Measurements from ENCODE around the gene LYPD6B.

Gene LYPD6B

DNA sequence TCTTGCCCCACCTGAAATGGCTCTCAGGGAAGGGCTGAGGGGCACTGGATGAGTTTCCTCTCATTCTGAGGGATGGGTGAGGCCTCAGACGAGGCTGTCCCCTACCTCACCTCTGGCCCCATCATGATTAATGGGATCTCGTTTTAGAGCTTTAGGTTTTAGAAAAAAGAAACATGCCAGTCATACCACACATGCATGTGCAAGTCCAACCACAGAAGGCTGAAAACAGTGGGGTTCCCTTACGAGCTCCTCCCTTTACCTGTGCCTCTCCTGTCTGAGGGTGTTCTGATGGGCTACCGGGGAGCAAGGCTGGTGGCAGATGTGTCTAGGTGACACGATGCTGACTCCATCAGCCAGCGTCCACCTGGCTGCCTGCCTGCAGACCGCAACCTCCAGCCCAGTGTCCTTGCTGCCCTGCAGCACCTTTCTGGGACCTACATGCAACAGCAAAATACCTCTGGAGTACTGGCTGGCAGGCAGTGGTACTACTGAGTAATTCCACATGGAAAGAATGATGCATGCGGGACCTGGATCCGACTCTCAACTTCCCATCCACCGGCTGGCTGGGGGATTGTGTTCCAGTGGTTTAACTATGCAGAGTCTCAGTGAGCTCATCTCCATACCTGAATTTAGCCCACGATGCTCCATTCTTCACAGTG lies 9.1 kb upstream of the LYPD6B start:
- peak overlapping the region; percentile 1 for H3K18ac ChIP-seq (ENCODE audit: low read length)
- H3K4me1 ChIP-seq (ENCODE audit: control insufficient read depth in 2 of 2, insufficient read depth in 1 of 2, low read depth in 1 of 2, low read length in 2 of 2) = peaks cover 9 to 13% of the 10 kb centered on the region in 2 donors
- H4K8ac ChIP-seq (ENCODE audit: low read depth, low read length) = no peak overlapping the region
- no CpG with 5 or more reads among the region's 11 CpGs for WGBS, 2 donors (ENCODE audit: extremely low coverage in 2 of 2, insufficient read length in 2 of 2, insufficient replicate concordance in 1 of 2)
- H3K9me3 ChIP-seq (replicated peaks in 1 of 2; ENCODE audit: control insufficient read depth in 2 of 2, insufficient read depth in 1 of 2, low read depth in 1 of 2, low read length in 2 of 2) = no peaks in the 10 kb centered on the region
- H4K91ac ChIP-seq (ENCODE audit: low read depth, low read length, poor library complexity) = no peak overlapping the region
- no peak overlapping the region for H2BK120ac ChIP-seq (ENCODE audit: low read depth, low read length)
- H2BK12ac ChIP-seq (ENCODE audit: low read length) = no peak overlapping the region
- no peak overlapping the region for H3K4ac ChIP-seq (ENCODE audit: low read length)
- no peak overlapping the region for H3K4me2 ChIP-seq (ENCODE audit: insufficient read depth, low read length, poor library complexity, severe bottlenecking)
- H3K14ac ChIP-seq (ENCODE audit: low read length) = no peak overlapping the region
- no peak overlapping the region for H2BK5ac ChIP-seq (ENCODE audit: low read length)
- no peak overlapping the region for H2AK5ac ChIP-seq (ENCODE audit: low read depth, low read length)
- DNase-seq (ENCODE audit: low spot score) = no peak
- no peak overlapping the region for H2AFZ ChIP-seq (ENCODE audit: low read length)
- H3K79me1 ChIP-seq (ENCODE audit: low read depth, low read length) = no peaks in the 10 kb centered on the region
- no peak overlapping the region for H3K4me3 ChIP-seq (ENCODE audit: low read length in 2 of 2)
- H3K27ac ChIP-seq (replicated peaks; ENCODE audit: low read length) = no peak overlapping the region
- H3K23ac ChIP-seq (ENCODE audit: low read depth, low read length, poor library complexity) = no peak overlapping the region
- H2BK15ac ChIP-seq (ENCODE audit: low read length) = no peak overlapping the region
- no peaks in the 10 kb centered on the region for H3K27me3 ChIP-seq (ENCODE audit: control insufficient read depth in 3 of 3, insufficient read depth in 3 of 3, low read depth in 1 of 3, low read length in 3 of 3)
- H3K9ac ChIP-seq (ENCODE audit: low read depth, low read length, poor library complexity) = no peak overlapping the region
- H3K36me3 ChIP-seq (replicated peaks in 1 of 2; ENCODE audit: control insufficient read depth in 2 of 2, insufficient read depth in 2 of 2, low read length in 2 of 2) = peaks cover 0 to under 1% of the 10 kb centered on the region in 2 donors

DNA sequence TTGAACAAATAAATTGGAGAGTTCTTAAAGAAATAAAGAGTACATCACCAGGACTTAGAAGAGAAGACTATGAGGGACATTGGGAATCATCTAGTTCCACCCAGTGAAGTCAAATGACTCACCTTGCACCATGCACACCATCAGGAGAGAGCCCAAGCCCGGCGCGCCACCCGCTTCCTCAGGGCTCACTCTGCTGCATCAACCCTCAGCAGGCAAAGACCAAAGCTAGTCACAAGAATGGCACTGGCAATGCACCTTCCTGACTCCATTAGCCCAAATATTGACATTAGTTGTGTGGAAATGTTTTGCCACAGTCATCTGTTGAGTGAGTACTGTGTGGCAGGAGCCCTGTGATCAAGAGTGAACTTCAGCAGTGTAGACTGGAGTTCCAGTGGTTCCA lies 7.1 kb upstream of the LYPD6B start:
- no peak overlapping the region for H3K18ac ChIP-seq (ENCODE audit: low read length)
- no peaks in the 10 kb centered on the region for H3K36me3 ChIP-seq (replicated peaks in 1 of 2; ENCODE audit: control insufficient read depth in 2 of 2, insufficient read depth in 2 of 2, low read length in 2 of 2)
- H4K91ac ChIP-seq (ENCODE audit: low read depth, low read length, poor library complexity) = no peak overlapping the region
- H3K9ac ChIP-seq (ENCODE audit: low read depth, low read length, poor library complexity) = no peak overlapping the region
- H3K4me2 ChIP-seq (ENCODE audit: insufficient read depth, low read length, poor library complexity, severe bottlenecking) = no peak overlapping the region
- H3K27ac ChIP-seq (replicated peaks; ENCODE audit: low read length) = no peak overlapping the region
- H3K4ac ChIP-seq (ENCODE audit: low read length) = no peak overlapping the region
- H2BK12ac ChIP-seq (ENCODE audit: low read length) = no peak overlapping the region
- no peak overlapping the region for H2BK15ac ChIP-seq (ENCODE audit: low read length)
- WGBS, 2 donors (ENCODE audit: extremely low coverage in 2 of 2, insufficient read length in 2 of 2, insufficient replicate concordance in 1 of 2) = no CpG with 5 or more reads among the region's 4 CpGs
- H2BK120ac ChIP-seq (ENCODE audit: low read depth, low read length) = no peak overlapping the region
- no peak overlapping the region for H3K4me3 ChIP-seq (ENCODE audit: low read length in 2 of 2)
- DNase-seq (ENCODE audit: low spot score) = no peak
- no peak overlapping the region for H3K14ac ChIP-seq (ENCODE audit: low read length)
- peaks cover 0 to 5% (median 0%) of the 10 kb centered on the region in 3 experiments for H3K27me3 ChIP-seq (ENCODE audit: control insufficient read depth in 3 of 3, insufficient read depth in 3 of 3, low read depth in 1 of 3, low read length in 3 of 3)
- peaks cover 9 to 17% of the 10 kb centered on the region in 2 donors for H3K4me1 ChIP-seq (ENCODE audit: control insufficient read depth in 2 of 2, insufficient read depth in 1 of 2, low read depth in 1 of 2, low read length in 2 of 2)
- H3K79me1 ChIP-seq (ENCODE audit: low read depth, low read length) = no peaks in the 10 kb centered on the region
- no peak overlapping the region for H2AFZ ChIP-seq (ENCODE audit: low read length)
- no peak overlapping the region for H2BK5ac ChIP-seq (ENCODE audit: low read length)
- no peak overlapping the region for H3K23ac ChIP-seq (ENCODE audit: low read depth, low read length, poor library complexity)
- no peak overlapping the region for H2AK5ac ChIP-seq (ENCODE audit: low read depth, low read length)
- H3K9me3 ChIP-seq (replicated peaks in 1 of 2; ENCODE audit: control insufficient read depth in 2 of 2, insufficient read depth in 1 of 2, low read depth in 1 of 2, low read length in 2 of 2) = no peaks in the 10 kb centered on the region
- no peak overlapping the region for H4K8ac ChIP-seq (ENCODE audit: low read depth, low read length)

DNA sequence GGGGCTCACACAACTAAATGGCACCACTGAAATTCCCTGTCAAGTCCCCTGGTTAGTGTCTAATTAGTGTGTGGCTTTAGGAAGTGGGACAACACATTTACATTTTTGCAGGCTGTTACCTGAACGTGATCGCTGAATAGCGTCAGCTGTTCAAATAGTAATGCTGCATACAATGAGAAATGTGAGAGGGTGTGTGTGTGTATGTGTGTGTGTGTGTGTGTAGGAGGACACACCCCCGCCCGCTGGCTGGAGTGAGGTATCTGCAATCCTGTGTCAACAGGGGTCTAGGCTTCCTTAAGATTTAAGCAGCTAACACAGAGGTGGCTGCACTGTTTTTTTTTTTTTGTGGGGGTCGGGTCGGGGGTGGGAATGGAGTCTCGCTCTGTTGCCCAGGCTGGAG lies 4.8 kb upstream of the LYPD6B start:
- H2BK5ac ChIP-seq (ENCODE audit: low read length) = no peak overlapping the region
- no peak overlapping the region for H2BK15ac ChIP-seq (ENCODE audit: low read length)
- no peak overlapping the region for H3K9ac ChIP-seq (ENCODE audit: low read depth, low read length, poor library complexity)
- no peak overlapping the region for H3K27ac ChIP-seq (replicated peaks; ENCODE audit: low read length)
- no peak overlapping the region for H3K23ac ChIP-seq (ENCODE audit: low read depth, low read length, poor library complexity)
- H3K4ac ChIP-seq (ENCODE audit: low read length) = no peak overlapping the region
- H2AFZ ChIP-seq (ENCODE audit: low read length) = no peak overlapping the region
- H4K8ac ChIP-seq (ENCODE audit: low read depth, low read length) = no peak overlapping the region
- H4K91ac ChIP-seq (ENCODE audit: low read depth, low read length, poor library complexity) = no peak overlapping the region
- H3K18ac ChIP-seq (ENCODE audit: low read length) = no peak overlapping the region
- no peak overlapping the region for H3K14ac ChIP-seq (ENCODE audit: low read length)
- no peak for DNase-seq (ENCODE audit: low spot score)
- H2AK5ac ChIP-seq (ENCODE audit: low read depth, low read length) = no peak overlapping the region
- H3K4me1 ChIP-seq (ENCODE audit: control insufficient read depth in 2 of 2, insufficient read depth in 1 of 2, low read depth in 1 of 2, low read length in 2 of 2) = peaks cover 0 to 9% of the 10 kb centered on the region in 2 donors
- no peak overlapping the region for H3K4me2 ChIP-seq (ENCODE audit: insufficient read depth, low read length, poor library complexity, severe bottlenecking)
- H2BK12ac ChIP-seq (ENCODE audit: low read length) = no peak overlapping the region
- H3K36me3 ChIP-seq (replicated peaks in 1 of 2; ENCODE audit: control insufficient read depth in 2 of 2, insufficient read depth in 2 of 2, low read length in 2 of 2) = no peaks in the 10 kb centered on the region
- peaks cover 0 to 28% (median 8%) of the 10 kb centered on the region in 3 experiments for H3K27me3 ChIP-seq (ENCODE audit: control insufficient read depth in 3 of 3, insufficient read depth in 3 of 3, low read depth in 1 of 3, low read length in 3 of 3)
- H3K4me3 ChIP-seq (ENCODE audit: low read length in 2 of 2) = no peak overlapping the region
- no CpG with 5 or more reads among the region's 8 CpGs for WGBS, 2 donors (ENCODE audit: extremely low coverage in 2 of 2, insufficient read length in 2 of 2, insufficient replicate concordance in 1 of 2)
- H3K9me3 ChIP-seq (replicated peaks in 1 of 2; ENCODE audit: control insufficient read depth in 2 of 2, insufficient read depth in 1 of 2, low read depth in 1 of 2, low read length in 2 of 2) = no peaks in the 10 kb centered on the region
- no peaks in the 10 kb centered on the region for H3K79me1 ChIP-seq (ENCODE audit: low read depth, low read length)
- H2BK120ac ChIP-seq (ENCODE audit: low read depth, low read length) = no peak overlapping the region

DNA sequence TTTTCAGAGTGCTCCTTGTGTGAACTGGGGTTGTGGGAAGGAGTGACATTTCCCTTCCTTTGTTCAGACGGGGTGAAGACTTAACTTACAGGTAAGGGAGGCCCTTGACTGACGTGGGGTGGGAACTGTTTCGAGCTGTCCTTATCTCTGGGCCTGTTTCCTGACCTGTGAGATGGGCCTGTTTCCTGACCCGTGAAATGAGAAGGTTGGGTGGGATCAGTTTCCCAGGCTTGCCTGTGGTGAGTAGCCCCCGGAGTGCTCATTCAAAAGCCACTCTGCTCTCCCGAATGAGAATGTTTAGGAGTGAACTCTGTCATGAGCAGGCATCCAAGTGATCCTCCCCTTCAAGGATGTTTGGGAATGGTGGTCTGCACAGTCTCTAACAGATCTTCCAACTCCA lies 4.1 kb upstream of the LYPD6B start:
- Histone ChIP-seq H4K8ac (ENCODE audit: low read depth, low read length) (no peak overlapping the region), H3K4me2 (ENCODE audit: insufficient read depth, low read length, poor library complexity, severe bottlenecking) (no peak overlapping the region), H3K27me3 (ENCODE audit: control insufficient read depth in 3 of 3, insufficient read depth in 3 of 3, low read depth in 1 of 3, low read length in 3 of 3) (peaks cover 0 to 35% (median 15%) of the 10 kb centered on the region in 3 experiments), H3K9ac (ENCODE audit: low read depth, low read length, poor library complexity) (no peak overlapping the region), H3K4me3 (ENCODE audit: low read length in 2 of 2) (no peak overlapping the region), H2BK5ac (ENCODE audit: low read length) (no peak overlapping the region), H3K18ac (ENCODE audit: low read length) (no peak overlapping the region), H3K14ac (ENCODE audit: low read length) (no peak overlapping the region), H3K79me1 (ENCODE audit: low read depth, low read length) (no peaks in the 10 kb centered on the region), H3K9me3 (replicated peaks in 1 of 2; ENCODE audit: control insufficient read depth in 2 of 2, insufficient read depth in 1 of 2, low read depth in 1 of 2, low read length in 2 of 2) (no peaks in the 10 kb centered on the region), H3K4me1 (ENCODE audit: control insufficient read depth in 2 of 2, insufficient read depth in 1 of 2, low read depth in 1 of 2, low read length in 2 of 2) (peaks cover 2 to 9% of the 10 kb centered on the region in 2 donors), H2BK120ac (ENCODE audit: low read depth, low read length) (no peak overlapping the region), H2AK5ac (ENCODE audit: low read depth, low read length) (no peak overlapping the region), H2BK15ac (ENCODE audit: low read length) (no peak overlapping the region), H2BK12ac (ENCODE audit: low read length) (no peak overlapping the region), H3K4ac (ENCODE audit: low read length) (no peak overlapping the region), H3K23ac (ENCODE audit: low read depth, low read length, poor library complexity) (no peak overlapping the region), H3K27ac (replicated peaks; ENCODE audit: low read length) (no peak overlapping the region), H4K91ac (ENCODE audit: low read depth, low read length, poor library complexity) (no peak overlapping the region), H3K36me3 (replicated peaks in 1 of 2; ENCODE audit: control insufficient read depth in 2 of 2, insufficient read depth in 2 of 2, low read length in 2 of 2) (no peaks in the 10 kb centered on the region), H2AFZ (ENCODE audit: low read length) (no peak overlapping the region)
- WGBS, 2 donors (ENCODE audit: extremely low coverage in 2 of 2, insufficient read length in 2 of 2, insufficient replicate concordance in 1 of 2) = no CpG with 5 or more reads among the region's 6 CpGs
- DNase-seq (ENCODE audit: low spot score) = no peak
